Esophagus muscularis mucosa (tissue), 4 donors: Measurements from ENCODE around the gene AKR1C3.

Source experiments
- CTCF ChIP-seq, 3 experiments: fragments of 200-600 bp in 2 of 3; fragments of 450-650 bp in 1 of 3; sonication (generic) in 2 of 3; IDR thresholded peaks; one replicate each; pipeline ENCODE4 v1.5.1; 2017 to 2019; ENCODE audit warnings: antibody characterized with exemption in 3 of 3, mild to moderate bottlenecking in 2 of 3, moderate library complexity in 1 of 3
- EP300 ChIP-seq: sonication (generic); formaldehyde crosslinking; IDR thresholded peaks from one replicate; pipeline ENCODE4 v1.6.1; 2017; ENCODE audit warnings: antibody characterized with exemption
- POLR2A ChIP-seq: fragments of 450-650 bp; IDR thresholded peaks from one replicate; pipeline ENCODE4 v1.6.1; 2017; ENCODE audit warnings: antibody characterized with exemption, moderate library complexity, mild to moderate bottlenecking, low read depth
- POLR2AphosphoS5 ChIP-seq, 2 donors: sonication (generic); formaldehyde crosslinking; IDR thresholded peaks; one replicate each; pipeline ENCODE4 v1.6.1; 2017; ENCODE audit warnings: antibody characterized with exemption in 2 of 2

GRCh38 chr10:5105626-5106025 lies 11.4 kb downstream of the AKR1C3 start:
- TF ChIP-seq CTCF (IDR thresholded peaks at IDR 0.05): no peak
- TF ChIP-seq EP300: no peak
- TF ChIP-seq POLR2A: no peak
- TF ChIP-seq POLR2AphosphoS5 (IDR thresholded peaks at IDR 0.05): no peak
